Measurements from ENCODE around the gene LRRC1. TPM values are rescaled to one million over a fixed set of nuclear protein-coding genes. Genes with fewer than 3 reads are reported as not detected.

The LRRC1 gene
- total and polyA plus RNA-seq, 2 experiments from 2014 or later: 9.1 to 11.4 TPM

- DNase-seq (ENCODE audit: low read depth in 1 of 2, low spot score in 1 of 2): peak in 1 of 2 donors; percentile 71
- Histone ChIP-seq H3K9me3 (ENCODE audit: low read depth) (no peaks in the 10 kb centered on the region), H3K36me3 (no peaks in the 10 kb centered on the region), H3K4me1 (ENCODE audit: low read depth) (no peaks in the 10 kb centered on the region), H3K27me3 (no peaks in the 10 kb centered on the region), H3K27ac (no peak overlapping the region), H3K4me3 (no peak overlapping the region)
- TF ChIP-seq CTCF (IDR thresholded peaks at IDR 0.05; ENCODE audit: low read depth, low read length): no peak
Measured at GRCh38 chr6:53752856-53753255, 41.9 kb upstream of the LRRC1 start.

GRCh38 chr6:53754330-53754729 lies 40.5 kb upstream of the LRRC1 start:
- H3K9me3 ChIP-seq (ENCODE audit: low read depth): no peaks in the 10 kb centered on the region
- TF ChIP-seq CTCF (IDR thresholded peaks at IDR 0.05; ENCODE audit: low read depth, low read length): no peak
- H3K27me3 ChIP-seq: no peaks in the 10 kb centered on the region
- H3K4me3 ChIP-seq: no peak overlapping the region
- H3K36me3 ChIP-seq: no peaks in the 10 kb centered on the region
- no peak overlapping the region for H3K27ac ChIP-seq
- DNase-seq (ENCODE audit: low read depth in 1 of 2, low spot score in 1 of 2): no peak
- no peaks in the 10 kb centered on the region for H3K4me1 ChIP-seq (ENCODE audit: low read depth)

GRCh38 chr6:53756396-53756795 lies 38.4 kb upstream of the LRRC1 start:
- Histone ChIP-seq H3K36me3 (no peaks in the 10 kb centered on the region), H3K4me3 (no peak overlapping the region), H3K4me1 (ENCODE audit: low read depth) (no peaks in the 10 kb centered on the region), H3K27me3 (no peaks in the 10 kb centered on the region), H3K9me3 (ENCODE audit: low read depth) (no peaks in the 10 kb centered on the region), H3K27ac (no peak overlapping the region)
- TF ChIP-seq CTCF (IDR thresholded peaks at IDR 0.05; ENCODE audit: low read depth, low read length): no peak
- no peak for DNase-seq (ENCODE audit: low read depth in 1 of 2, low spot score in 1 of 2)

- no peaks in the 10 kb centered on the region for H3K36me3 ChIP-seq
- DNase-seq (ENCODE audit: low read depth in 1 of 2, low spot score in 1 of 2): no peak
- no peak overlapping the region for H3K4me3 ChIP-seq
- no peaks in the 10 kb centered on the region for H3K27me3 ChIP-seq
- H3K27ac ChIP-seq: no peak overlapping the region
- no peaks in the 10 kb centered on the region for H3K9me3 ChIP-seq (ENCODE audit: low read depth)
- no peak for TF ChIP-seq CTCF (IDR thresholded peaks at IDR 0.05; ENCODE audit: low read depth, low read length)
- H3K4me1 ChIP-seq (ENCODE audit: low read depth): no peaks in the 10 kb centered on the region
Measured at GRCh38 chr6:53758496-53758895, 36.3 kb upstream of the LRRC1 start.

- DNase-seq (ENCODE audit: low read depth in 1 of 2, low spot score in 1 of 2): no peak
- TF ChIP-seq CTCF (IDR thresholded peaks at IDR 0.05; ENCODE audit: low read depth, low read length): no peak
Measured at GRCh38 chr6:53761036-53761435, 33.8 kb upstream of the LRRC1 start.

GRCh38 chr6:53765270-53765669 lies 29.5 kb upstream of the LRRC1 start:
- TF ChIP-seq CTCF (IDR thresholded peaks at IDR 0.05; ENCODE audit: low read depth, low read length): no peak
- DNase-seq (ENCODE audit: low read depth in 1 of 2, low spot score in 1 of 2): no peak
- Histone ChIP-seq H3K27ac (no peak overlapping the region), H3K36me3 (no peaks in the 10 kb centered on the region), H3K4me1 (ENCODE audit: low read depth) (no peaks in the 10 kb centered on the region), H3K4me3 (no peak overlapping the region), H3K27me3 (no peaks in the 10 kb centered on the region), H3K9me3 (ENCODE audit: low read depth) (no peaks in the 10 kb centered on the region)

More at GRCh38 chr6:53761036-53761435, 33.8 kb upstream of the LRRC1 start:
- Histone ChIP-seq H3K27ac (no peak overlapping the region), H3K27me3 (no peaks in the 10 kb centered on the region), H3K36me3 (no peaks in the 10 kb centered on the region), H3K4me1 (ENCODE audit: low read depth) (no peaks in the 10 kb centered on the region), H3K9me3 (ENCODE audit: low read depth) (no peaks in the 10 kb centered on the region), H3K4me3 (no peak overlapping the region)

Measured in cardiac muscle cell (in vitro differentiated cells and primary cell).